Panc1 (cell line): ENCODE results near the gene CPSF3. TPM values are rescaled to one million over a fixed set of nuclear protein-coding genes. Genes with fewer than 3 reads are reported as not detected.

Source experiments
- ATAC-seq: fragments of 200-7000 bp; cut with Tn5 transposase; 2 replicates; pipeline ENCODE4 v1.9.1; 2020; ENCODE audit warnings: mild to moderate bottlenecking, moderate library complexity
- BruUV-seq: library from RNA; stranded (reverse); fragments of 400-500 nt; replicated peaks from 2 replicates; lab custom pipeline; 2021; lab: Mats Ljungman, UMichigan
- CTCF ChIA-PET: fragments of 300-600 bp; sonication (Branson Sonifier 250); formaldehyde crosslinking; loops from one replicate; lab custom pipeline; 2022; ENCODE audit warnings: antibody characterized with exemption; lab: Charles Lee
- POLR2A ChIA-PET: fragments of 300-600 bp; sonication (Branson Sonifier 250); formaldehyde crosslinking; loops from one replicate; lab custom pipeline; 2022; ENCODE audit warnings: antibody characterized with exemption; lab: Charles Lee
- DNase-seq: peaks from one replicate; pipeline ENCODE4 v3.0.0-alpha.2; 2010; ENCODE audit warnings: low read depth, low spot score
- H3K27ac ChIP-seq: 2 replicates; pipeline ENCODE4 v1.5.1; 2011; ENCODE audit warnings: mild to moderate bottlenecking, low read length, inconsistent platforms
- H3K27me3 ChIP-seq: fragments of 200-500 bp; sonication (Bioruptor generic); 2 replicates; pipeline ENCODE4 v1.6.0; 2014; ENCODE audit warnings: low read length, inconsistent platforms; ENCODE audit not compliant: control insufficient read depth, insufficient read depth
- H3K36me3 ChIP-seq: fragments of 200-500 bp; sonication (Bioruptor generic); 2 replicates; pipeline ENCODE4 v1.5.1; 2014; ENCODE audit warnings: inconsistent platforms, mild to moderate bottlenecking, low read length, moderate library complexity; ENCODE audit not compliant: control insufficient read depth, insufficient read depth
- H3K4me1 ChIP-seq: 2 replicates; pipeline ENCODE4 v1.5.1; 2011; ENCODE audit warnings: inconsistent platforms, mild to moderate bottlenecking, low read length, moderate library complexity; ENCODE audit not compliant: control insufficient read depth, insufficient read depth
- H3K4me3 ChIP-seq, 2 experiments: 2 replicates each; pipeline ENCODE4 v1.5.1; 2011 to 2012; ENCODE audit warnings: low read depth in 2 of 2, low read length in 2 of 2, mild to moderate bottlenecking in 2 of 2, inconsistent platforms in 1 of 2, moderate library complexity in 1 of 2
- H3K9me3 ChIP-seq: fragments of 200-500 bp; sonication (Bioruptor generic); 2 replicates; pipeline ENCODE4 v1.5.1; 2014; ENCODE audit warnings: low read depth, mild to moderate bottlenecking, inconsistent platforms, low read length, moderate library complexity; ENCODE audit not compliant: control insufficient read depth, insufficient read depth
- POLR2AphosphoS5 ChIP-seq: IDR thresholded peaks from 2 replicates; pipeline ENCODE4 v1.6.1; 2012; ENCODE audit warnings: mild to moderate bottlenecking, low read depth, low read length, moderate library complexity
- SIN3A ChIP-seq: IDR thresholded peaks from 2 replicates; pipeline ENCODE4 v1.6.1; 2012; ENCODE audit warnings: low read depth, mild to moderate bottlenecking, low read length, moderate library complexity, borderline replicate concordance; ENCODE audit not compliant: insufficient read depth
- TCF7L2 ChIP-seq: IDR thresholded peaks from 2 replicates; pipeline ENCODE4 v1.6.1; 2011; ENCODE audit warnings: mild to moderate bottlenecking, low read depth, low read length, inconsistent platforms
- in situ Hi-C: cut with HindIII; loops from 2 replicates; pipeline ENCODE4 v1.10.0; 2016; ENCODE audit warnings: low sequenced_read_pairs, low pct_unique_long_range_greater_than_20kb
- intact Hi-C: fragments of 100-400 bp; cut with micrococcal nuclease; formaldehyde crosslinking; loops from one replicate; pipeline ENCODE4 v1.10.0; 2022; ENCODE audit not compliant: unreplicated experiment
- total RNA-seq: library from RNA; stranded (reverse); gene quantifications from one replicate; pipeline ENCODE4 v1.2.1, GENCODE V29; 2021; ENCODE audit not compliant: unreplicated experiment
- TF ChIP-seq, protein P1 (sequence below), 2 experiments: IDR thresholded peaks; 2 replicates each; pipeline ENCODE4 v1.6.1; 2011 to 2012; ENCODE audit warnings: low read depth in 2 of 2, control low read depth in 1 of 2, low read length in 1 of 2, mild to moderate bottlenecking in 1 of 2, moderate library complexity in 1 of 2; ENCODE audit not compliant: insufficient read depth in 1 of 2
- TF ChIP-seq, protein P2 (sequence below): fragments of 450-650 bp; IDR thresholded peaks from 2 replicates; pipeline ENCODE4 v1.5.1; 2017; ENCODE audit warnings: mild to moderate bottlenecking

The CPSF3 gene
- total RNA-seq, 1 experiment from 2014 or later, result 54.1 TPM

DNA sequence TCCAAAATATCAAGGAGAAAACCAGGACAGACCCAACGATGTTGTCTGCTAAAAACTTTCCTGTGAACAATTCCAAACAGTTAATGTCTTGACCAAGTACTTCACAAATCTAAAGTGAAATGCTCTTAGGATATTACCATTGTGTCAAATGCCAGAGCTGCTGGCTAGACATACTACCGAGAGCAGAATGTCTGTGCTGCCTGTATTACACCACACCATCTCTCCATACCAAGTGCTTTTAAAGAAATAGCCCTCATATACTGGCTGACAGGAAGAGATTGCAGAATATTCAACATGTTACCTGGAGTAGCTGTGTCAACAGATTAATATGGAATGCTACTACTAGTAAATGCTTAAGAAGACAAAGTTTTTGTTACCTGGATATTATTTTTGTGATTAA is 69.5 kb downstream of the CPSF3 start:
- peaks cover 61% of the 10 kb centered on the region for H3K36me3 ChIP-seq
- TF ChIP-seq TCF7L2 (no peak), SIN3A (no peak), POLR2AphosphoS5 (no peak)
- TF ChIP-seq, protein P1, sequence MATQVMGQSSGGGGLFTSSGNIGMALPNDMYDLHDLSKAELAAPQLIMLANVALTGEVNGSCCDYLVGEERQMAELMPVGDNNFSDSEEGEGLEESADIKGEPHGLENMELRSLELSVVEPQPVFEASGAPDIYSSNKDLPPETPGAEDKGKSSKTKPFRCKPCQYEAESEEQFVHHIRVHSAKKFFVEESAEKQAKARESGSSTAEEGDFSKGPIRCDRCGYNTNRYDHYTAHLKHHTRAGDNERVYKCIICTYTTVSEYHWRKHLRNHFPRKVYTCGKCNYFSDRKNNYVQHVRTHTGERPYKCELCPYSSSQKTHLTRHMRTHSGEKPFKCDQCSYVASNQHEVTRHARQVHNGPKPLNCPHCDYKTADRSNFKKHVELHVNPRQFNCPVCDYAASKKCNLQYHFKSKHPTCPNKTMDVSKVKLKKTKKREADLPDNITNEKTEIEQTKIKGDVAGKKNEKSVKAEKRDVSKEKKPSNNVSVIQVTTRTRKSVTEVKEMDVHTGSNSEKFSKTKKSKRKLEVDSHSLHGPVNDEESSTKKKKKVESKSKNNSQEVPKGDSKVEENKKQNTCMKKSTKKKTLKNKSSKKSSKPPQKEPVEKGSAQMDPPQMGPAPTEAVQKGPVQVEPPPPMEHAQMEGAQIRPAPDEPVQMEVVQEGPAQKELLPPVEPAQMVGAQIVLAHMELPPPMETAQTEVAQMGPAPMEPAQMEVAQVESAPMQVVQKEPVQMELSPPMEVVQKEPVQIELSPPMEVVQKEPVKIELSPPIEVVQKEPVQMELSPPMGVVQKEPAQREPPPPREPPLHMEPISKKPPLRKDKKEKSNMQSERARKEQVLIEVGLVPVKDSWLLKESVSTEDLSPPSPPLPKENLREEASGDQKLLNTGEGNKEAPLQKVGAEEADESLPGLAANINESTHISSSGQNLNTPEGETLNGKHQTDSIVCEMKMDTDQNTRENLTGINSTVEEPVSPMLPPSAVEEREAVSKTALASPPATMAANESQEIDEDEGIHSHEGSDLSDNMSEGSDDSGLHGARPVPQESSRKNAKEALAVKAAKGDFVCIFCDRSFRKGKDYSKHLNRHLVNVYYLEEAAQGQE (IDR thresholded peaks at IDR 0.05; ENCODE audit: insufficient read depth in 1 of 2, low read depth in 2 of 2, low read length in 1 of 2), result no peak
- TF ChIP-seq, protein P2, sequence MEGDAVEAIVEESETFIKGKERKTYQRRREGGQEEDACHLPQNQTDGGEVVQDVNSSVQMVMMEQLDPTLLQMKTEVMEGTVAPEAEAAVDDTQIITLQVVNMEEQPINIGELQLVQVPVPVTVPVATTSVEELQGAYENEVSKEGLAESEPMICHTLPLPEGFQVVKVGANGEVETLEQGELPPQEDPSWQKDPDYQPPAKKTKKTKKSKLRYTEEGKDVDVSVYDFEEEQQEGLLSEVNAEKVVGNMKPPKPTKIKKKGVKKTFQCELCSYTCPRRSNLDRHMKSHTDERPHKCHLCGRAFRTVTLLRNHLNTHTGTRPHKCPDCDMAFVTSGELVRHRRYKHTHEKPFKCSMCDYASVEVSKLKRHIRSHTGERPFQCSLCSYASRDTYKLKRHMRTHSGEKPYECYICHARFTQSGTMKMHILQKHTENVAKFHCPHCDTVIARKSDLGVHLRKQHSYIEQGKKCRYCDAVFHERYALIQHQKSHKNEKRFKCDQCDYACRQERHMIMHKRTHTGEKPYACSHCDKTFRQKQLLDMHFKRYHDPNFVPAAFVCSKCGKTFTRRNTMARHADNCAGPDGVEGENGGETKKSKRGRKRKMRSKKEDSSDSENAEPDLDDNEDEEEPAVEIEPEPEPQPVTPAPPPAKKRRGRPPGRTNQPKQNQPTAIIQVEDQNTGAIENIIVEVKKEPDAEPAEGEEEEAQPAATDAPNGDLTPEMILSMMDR, result no peak
- no peak overlapping the region for H3K27ac ChIP-seq
- ATAC-seq, result no peak
- H3K4me1 ChIP-seq, result 0 out of 2 replicates have a peak, but pooled peaks cover 2% of the 10 kb centered on the region
- DNase-seq, result no peak
- H3K4me3 ChIP-seq, result no peak overlapping the region
- BruUV-seq, result no TSS peak
- H3K27me3 ChIP-seq, result no peaks in the 10 kb centered on the region
- no peaks in the 10 kb centered on the region for H3K9me3 ChIP-seq
- intact Hi-C loops, result no loop called here
- CTCF ChIA-PET, result no interaction called here
- POLR2A ChIA-PET, result no interaction called here
- in situ Hi-C loops, result no loop called here

DNA sequence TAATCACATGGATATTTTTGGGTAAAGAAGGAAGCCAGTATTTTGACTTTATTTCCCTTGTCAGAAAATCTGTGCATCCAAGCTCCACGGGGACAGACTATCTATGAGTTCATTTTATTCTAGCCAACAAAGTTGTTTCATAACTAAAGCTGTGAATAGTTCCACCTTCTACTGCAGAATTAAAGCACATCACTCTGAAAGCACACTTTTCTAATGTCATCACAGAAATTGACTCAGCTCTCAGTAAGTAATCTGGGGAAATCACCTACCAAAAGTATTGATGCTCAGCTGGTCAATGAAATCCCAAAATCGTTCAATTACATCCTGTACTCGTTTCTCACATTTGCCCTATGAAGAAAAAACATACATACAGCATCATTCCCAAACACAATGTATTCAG is 70.0 kb downstream of the CPSF3 start:
- no TSS peak for BruUV-seq
- Histone ChIP-seq H3K27me3 (no peaks in the 10 kb centered on the region), H3K36me3 (peaks cover 62% of the 10 kb centered on the region), H3K27ac (no peak overlapping the region), H3K4me1 (0 out of 2 replicates have a peak, but pooled peaks cover 2% of the 10 kb centered on the region), H3K4me3 (no peak overlapping the region), H3K9me3 (no peaks in the 10 kb centered on the region)
- DNase-seq, result no peak
- in situ Hi-C loops (no loop called here), intact Hi-C loops (no loop called here)
- ChIA-PET CTCF (no interaction called here), POLR2A (interaction anchor here (0.6 kb wide), 1 partner anchor 13 kb away, joined by 3 read pairs; no protein-coding TSS in a partner anchor)
- no peak for ATAC-seq
- TF ChIP-seq, protein P2, result no peak
- no peak for TF ChIP-seq POLR2AphosphoS5
- TF ChIP-seq SIN3A, result no peak
- no peak for TF ChIP-seq TCF7L2
- TF ChIP-seq, protein P1 (IDR thresholded peaks at IDR 0.05; ENCODE audit: insufficient read depth in 1 of 2, low read depth in 2 of 2, low read length in 1 of 2), result no peak
